ENCODE measurements around the gene RABGAP1L. TPM values are rescaled to one million over a fixed set of nuclear protein-coding genes. Genes with fewer than 3 reads are reported as not detected.

Gene RABGAP1L
- total and polyA plus RNA-seq, 2 donors (not counting 3 experiments of a cell fraction or from before 2014, with no cell fraction given): 6.4 to 22.2 TPM

DNA sequence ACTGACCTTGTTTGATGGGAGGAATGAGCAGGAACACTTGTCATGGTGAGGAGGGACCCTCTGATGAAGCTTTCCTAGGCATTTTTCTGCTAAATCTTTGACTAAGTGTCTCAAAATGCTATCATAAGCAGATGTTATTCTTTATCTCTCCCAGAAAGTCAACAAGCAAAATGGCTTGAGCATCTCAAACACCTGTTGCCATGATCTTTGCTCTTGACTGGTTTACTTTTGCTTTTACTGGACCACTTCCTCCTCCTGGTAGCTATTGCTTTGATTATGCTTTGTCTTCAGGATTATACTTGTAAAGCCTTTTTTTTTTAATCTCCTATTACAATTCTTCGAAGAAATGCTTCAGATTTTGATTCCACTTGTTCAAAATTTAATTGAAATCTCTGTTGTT lies 445.9 kb downstream of the RABGAP1L start:
- dilution Hi-C loops (cut with MboI; ENCODE audit: extremely low pct_ligation_motif_present, low sequenced_read_pairs): no loop called here
- FAIRE-seq (no peak), DNase-seq (ENCODE audit: low read depth, low spot score) (no peak)
- CTCF ChIA-PET: no interaction called here
- intact Hi-C loops (cut with micrococcal nuclease): no loop called here
- Histone ChIP-seq H3K4me2 (ENCODE audit: insufficient read depth, low read length) (no peak overlapping the region), H4K20me1 (replicated peaks; ENCODE audit: control insufficient read depth, extremely low read depth, insufficient read depth, low read length) (no peaks in the 10 kb centered on the region), H2AFZ (ENCODE audit: low read depth, low read length) (no peak overlapping the region), H3K4me3 (replicated peaks in 1 of 3; ENCODE audit: insufficient read depth in 1 of 3, low read depth in 1 of 3, low read length in 3 of 3) (no peak overlapping the region), H3K36me3 (ENCODE audit: control insufficient read depth in 2 of 2, extremely low read depth in 1 of 2, insufficient read depth in 2 of 2, low read length in 2 of 2) (no peaks in the 10 kb centered on the region), H3K9me1 (replicated peaks; ENCODE audit: control insufficient read depth, extremely low read depth, insufficient read depth, low read length) (no peaks in the 10 kb centered on the region), H3K9me3 (replicated peaks; ENCODE audit: control insufficient read depth, insufficient read depth, low read length) (no peaks in the 10 kb centered on the region), H3K4me1 (ENCODE audit: control insufficient read depth, extremely low read depth, insufficient read depth, low read length) (no peaks in the 10 kb centered on the region), H3K79me2 (ENCODE audit: control insufficient read depth, insufficient read depth, low read length) (no peaks in the 10 kb centered on the region), H3K27me3 (ENCODE audit: control insufficient read depth in 2 of 2, insufficient read depth in 2 of 2, low read length in 2 of 2) (no peaks in the 10 kb centered on the region), H3K27ac (ENCODE audit: insufficient read depth, low read depth, low read length) (no peak overlapping the region), H3K9ac (replicated peaks; ENCODE audit: extremely low read depth, insufficient read depth, low read length) (no peak overlapping the region)
- BruUV-seq (replicated peaks): no TSS peak
- POLR2A ChIA-PET: no interaction called here
- TF ChIP-seq, protein P1, sequence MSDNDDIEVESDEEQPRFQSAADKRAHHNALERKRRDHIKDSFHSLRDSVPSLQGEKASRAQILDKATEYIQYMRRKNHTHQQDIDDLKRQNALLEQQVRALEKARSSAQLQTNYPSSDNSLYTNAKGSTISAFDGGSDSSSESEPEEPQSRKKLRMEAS (IDR thresholded peaks at IDR 0.05; ENCODE audit: insufficient read depth, insufficient read length): no peak
- no peak for TF ChIP-seq MYC (IDR thresholded peaks at IDR 0.05; ENCODE audit: low read depth, low read length)
- no peak for TF ChIP-seq EZH2 (IDR thresholded peaks at IDR 0.05; ENCODE audit: borderline replicate concordance, low read depth, low read length, severe bottlenecking)
- no peak for TF ChIP-seq JUN (IDR thresholded peaks at IDR 0.05; ENCODE audit: borderline replicate concordance, insufficient read depth, insufficient read length, low read depth)
- no peak for TF ChIP-seq GATA2 (IDR thresholded peaks at IDR 0.05; ENCODE audit: insufficient read depth, insufficient read length, low read depth, low read length)
- TF ChIP-seq FOS (IDR thresholded peaks at IDR 0.05; ENCODE audit: borderline replicate concordance, insufficient read depth, low read length): no peak
- TF ChIP-seq, protein P2, sequence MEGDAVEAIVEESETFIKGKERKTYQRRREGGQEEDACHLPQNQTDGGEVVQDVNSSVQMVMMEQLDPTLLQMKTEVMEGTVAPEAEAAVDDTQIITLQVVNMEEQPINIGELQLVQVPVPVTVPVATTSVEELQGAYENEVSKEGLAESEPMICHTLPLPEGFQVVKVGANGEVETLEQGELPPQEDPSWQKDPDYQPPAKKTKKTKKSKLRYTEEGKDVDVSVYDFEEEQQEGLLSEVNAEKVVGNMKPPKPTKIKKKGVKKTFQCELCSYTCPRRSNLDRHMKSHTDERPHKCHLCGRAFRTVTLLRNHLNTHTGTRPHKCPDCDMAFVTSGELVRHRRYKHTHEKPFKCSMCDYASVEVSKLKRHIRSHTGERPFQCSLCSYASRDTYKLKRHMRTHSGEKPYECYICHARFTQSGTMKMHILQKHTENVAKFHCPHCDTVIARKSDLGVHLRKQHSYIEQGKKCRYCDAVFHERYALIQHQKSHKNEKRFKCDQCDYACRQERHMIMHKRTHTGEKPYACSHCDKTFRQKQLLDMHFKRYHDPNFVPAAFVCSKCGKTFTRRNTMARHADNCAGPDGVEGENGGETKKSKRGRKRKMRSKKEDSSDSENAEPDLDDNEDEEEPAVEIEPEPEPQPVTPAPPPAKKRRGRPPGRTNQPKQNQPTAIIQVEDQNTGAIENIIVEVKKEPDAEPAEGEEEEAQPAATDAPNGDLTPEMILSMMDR (IDR thresholded peaks at IDR 0.05; ENCODE audit: extremely low read depth in 1 of 2, insufficient read depth in 1 of 2, low read depth in 1 of 2, low read length in 2 of 2): no peak
- no peak for TF ChIP-seq POLR2A (IDR thresholded peaks at IDR 0.05; ENCODE audit: low read depth, low read length)
- no peak for TF ChIP-seq POLR2AphosphoS5 (IDR thresholded peaks at IDR 0.05; ENCODE audit: insufficient read depth, low read depth, low read length)

Data from endothelial cell of umbilical vein (primary cell).